ENCODE data around the gene PHACTR3.

Gene PHACTR3

GRCh38 chr20:59632541-59633113 is 28.3 kb downstream of the PHACTR3 start:
- Histone ChIP-seq H3K79me2 (no peaks in the 10 kb centered on the region), H3K27ac (no peak overlapping the region), H3K9ac (no peak overlapping the region), H3K4me3 (ENCODE audit: low read depth, low read length) (no peak overlapping the region), H3K9me3 (ENCODE audit: control insufficient read depth, low read length) (no peaks in the 10 kb centered on the region), H3K36me3 (ENCODE audit: control insufficient read depth, insufficient read depth, low read length) (no peaks in the 10 kb centered on the region), H3K4me1 (no peaks in the 10 kb centered on the region), H3K4me2 (ENCODE audit: low read length) (no peak overlapping the region), H3K27me3 (ENCODE audit: control insufficient read depth, insufficient read depth, low read length) (no peaks in the 10 kb centered on the region), H2AFZ (no peak overlapping the region)
- no peak for TF ChIP-seq CTCF (IDR thresholded peaks at IDR 0.05)

- TF ChIP-seq CTCF (IDR thresholded peaks at IDR 0.05) = no peak
- Histone ChIP-seq H3K4me2 (ENCODE audit: low read length) (no peak overlapping the region), H3K9me3 (ENCODE audit: control insufficient read depth, low read length) (no peaks in the 10 kb centered on the region), H3K36me3 (ENCODE audit: control insufficient read depth, insufficient read depth, low read length) (no peaks in the 10 kb centered on the region), H3K27ac (no peak overlapping the region), H3K79me2 (no peaks in the 10 kb centered on the region), H3K4me3 (ENCODE audit: low read depth, low read length) (no peak overlapping the region), H3K9ac (no peak overlapping the region), H3K4me1 (no peaks in the 10 kb centered on the region), H2AFZ (no peak overlapping the region), H3K27me3 (ENCODE audit: control insufficient read depth, insufficient read depth, low read length) (no peaks in the 10 kb centered on the region)
These were observed 29.4 kb downstream of the PHACTR3 start for GRCh38 chr20:59633656-59634251.

- Histone ChIP-seq H3K4me1 (no peaks in the 10 kb centered on the region), H3K9ac (no peak overlapping the region), H3K4me2 (ENCODE audit: low read length) (no peak overlapping the region)
These were observed 30.2 kb downstream of the PHACTR3 start for GRCh38 chr20:59634435-59635005.

GRCh38 chr20:59636766-59637370 is 32.5 kb downstream of the PHACTR3 start:
- no peak overlapping the region for H3K27ac ChIP-seq
- H3K4me1 ChIP-seq = no peaks in the 10 kb centered on the region
- H3K4me3 ChIP-seq (ENCODE audit: low read depth, low read length) = no peak overlapping the region
- H3K9me3 ChIP-seq (ENCODE audit: control insufficient read depth, low read length) = no peaks in the 10 kb centered on the region
- H3K4me2 ChIP-seq (ENCODE audit: low read length) = no peak overlapping the region
- H3K27me3 ChIP-seq (ENCODE audit: control insufficient read depth, insufficient read depth, low read length) = no peaks in the 10 kb centered on the region
- H3K36me3 ChIP-seq (ENCODE audit: control insufficient read depth, insufficient read depth, low read length) = no peaks in the 10 kb centered on the region
- no peaks in the 10 kb centered on the region for H3K79me2 ChIP-seq
- no peak overlapping the region for H2AFZ ChIP-seq
- TF ChIP-seq CTCF (IDR thresholded peaks at IDR 0.05) = no peak
- no peak overlapping the region for H3K9ac ChIP-seq

More at GRCh38 chr20:59634435-59635005, 30.2 kb downstream of the PHACTR3 start:
- TF ChIP-seq CTCF (IDR thresholded peaks at IDR 0.05) = no peak
- Histone ChIP-seq H3K79me2 (no peaks in the 10 kb centered on the region), H2AFZ (no peak overlapping the region), H3K36me3 (ENCODE audit: control insufficient read depth, insufficient read depth, low read length) (no peaks in the 10 kb centered on the region), H3K9me3 (ENCODE audit: control insufficient read depth, low read length) (no peaks in the 10 kb centered on the region), H3K4me3 (ENCODE audit: low read depth, low read length) (no peak overlapping the region), H3K27me3 (ENCODE audit: control insufficient read depth, insufficient read depth, low read length) (no peaks in the 10 kb centered on the region), H3K27ac (no peak overlapping the region)

All from parathyroid adenoma (tissue), 2 donors.